Activated T-helper 2 cell treated with anti-CD3 and anti-CD28 coated beads, Interferon-gamma antibody, Interleukin-2, Interleukin-4, amounts not matched to agents 10 μg/mL and 5 μg/mL and 100 μg/mL, durations not matched to agents 14 hours and 24 hours and 36 hours (primary cell): ENCODE data around the gene NUP93. TPM values are rescaled to one million over a fixed set of nuclear protein-coding genes. Genes with fewer than 3 reads are reported as not detected.

Experiments used
- DNase-seq: peaks from one replicate; pipeline ENCODE4 v3.0.0; 2021; ENCODE audit warnings: low spot score
- H3K27ac Mint-ChIP-seq: one replicate; pipeline ENCODE4 v1.8.0; 2021; ENCODE audit warnings: mixed read lengths
- H3K27me3 Mint-ChIP-seq: one replicate; pipeline ENCODE4 v1.8.0; 2021; ENCODE audit warnings: low read depth, mixed read lengths
- H3K36me3 Mint-ChIP-seq: one replicate; pipeline ENCODE4 v1.8.0; 2021; ENCODE audit warnings: low read depth, mixed read lengths
- H3K4me1 Mint-ChIP-seq: one replicate; pipeline ENCODE4 v1.8.0; 2021; ENCODE audit warnings: low read depth, mixed read lengths
- H3K4me3 Mint-ChIP-seq: one replicate; pipeline ENCODE4 v1.8.0; 2021; ENCODE audit warnings: low read depth, mild to moderate bottlenecking, moderate library complexity, mixed read lengths
- H3K9me3 Mint-ChIP-seq: one replicate; pipeline ENCODE4 v1.8.0; 2021; ENCODE audit warnings: mixed read lengths
- intact Hi-C: fragments of 100-400 bp; cut with micrococcal nuclease; formaldehyde crosslinking; loops from one replicate; pipeline ENCODE4 v1.15.1; 2023
- total RNA-seq: library from RNA; stranded (reverse); gene quantifications from 2 replicates; pipeline ENCODE4 v1.2.3, GENCODE V29; 2022

NUP93 gene
- total RNA-seq, 1 donor from 2014 or later, result 149 TPM

DNA sequence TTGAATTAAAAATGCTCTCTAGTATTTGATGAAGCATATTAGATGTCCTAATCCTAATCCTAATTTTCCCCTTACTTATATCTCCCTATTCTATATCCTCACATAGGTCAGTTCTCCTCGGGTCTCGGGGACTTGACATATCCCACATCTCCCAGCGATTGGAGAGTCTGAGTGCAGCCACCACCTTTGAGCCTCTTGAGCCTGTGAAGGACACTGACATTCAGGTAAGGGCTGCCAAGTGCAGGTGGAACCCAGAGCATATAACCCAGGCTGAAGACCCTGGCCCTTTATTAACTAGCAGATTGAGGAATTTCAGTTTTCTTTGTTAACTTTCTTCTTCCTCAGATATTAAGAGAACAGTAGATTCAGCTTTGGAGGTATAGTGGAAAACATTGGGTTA is 28.5 kb downstream of the NUP93 start:
- H3K36me3 Mint-ChIP-seq, result peaks cover 70% of the 10 kb centered on the region
- DNase-seq, result no peak
- peaks cover 3% of the 10 kb centered on the region for H3K4me1 Mint-ChIP-seq
- H3K9me3 Mint-ChIP-seq, result peaks cover 15% of the 10 kb centered on the region
- no peak overlapping the region for H3K27ac Mint-ChIP-seq
- intact Hi-C loops, result no loop called here
- H3K27me3 Mint-ChIP-seq, result no peaks in the 10 kb centered on the region
- no peak overlapping the region for H3K4me3 Mint-ChIP-seq

DNA sequence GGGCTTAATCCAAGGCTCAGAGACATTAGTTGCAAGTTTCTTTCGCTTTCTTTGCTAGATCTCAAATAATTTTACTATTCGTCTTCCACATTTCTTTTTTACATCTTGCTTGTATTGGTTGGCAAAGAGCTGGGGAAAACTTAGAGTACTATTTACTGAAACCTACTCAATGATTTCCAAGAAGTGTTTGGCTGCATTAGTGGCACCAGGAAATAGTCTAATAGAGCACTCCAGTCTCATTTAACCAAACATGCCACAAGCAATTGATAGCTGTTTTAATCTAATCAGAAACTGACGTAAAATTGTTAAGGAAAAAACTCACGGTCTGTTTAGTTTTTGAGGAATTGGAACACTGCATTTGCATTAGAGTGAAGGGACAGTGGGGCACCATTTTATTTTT is 29.0 kb downstream of the NUP93 start:
- H3K27ac Mint-ChIP-seq, result no peak overlapping the region
- intact Hi-C loops, result no loop called here
- H3K36me3 Mint-ChIP-seq, result peaks cover 69% of the 10 kb centered on the region
- peaks cover 10% of the 10 kb centered on the region for H3K9me3 Mint-ChIP-seq
- H3K27me3 Mint-ChIP-seq, result no peaks in the 10 kb centered on the region
- H3K4me1 Mint-ChIP-seq, result peaks cover 8% of the 10 kb centered on the region
- no peak overlapping the region for H3K4me3 Mint-ChIP-seq
- DNase-seq, result no peak

GRCh38 chr16:56763291-56763916 is 33.5 kb downstream of the NUP93 start:
- Mint-ChIP-seq H3K36me3 (peaks cover 44% of the 10 kb centered on the region), H3K9me3 (no peaks in the 10 kb centered on the region), H3K4me3 (no peak overlapping the region), H3K27me3 (no peaks in the 10 kb centered on the region), H3K27ac (no peak overlapping the region), H3K4me1 (peaks cover 20% of the 10 kb centered on the region)
- intact Hi-C loops, result no loop called here
- no peak for DNase-seq

GRCh38 chr16:56764835-56765234 is 34.9 kb downstream of the NUP93 start:
- Mint-ChIP-seq H3K4me1 (peaks cover 20% of the 10 kb centered on the region), H3K4me3 (no peak overlapping the region), H3K9me3 (no peaks in the 10 kb centered on the region), H3K27me3 (no peaks in the 10 kb centered on the region), H3K36me3 (peaks cover 33% of the 10 kb centered on the region), H3K27ac (no peak overlapping the region)
- intact Hi-C loops, result no loop called here
- DNase-seq, result no peak

GRCh38 chr16:56765949-56766348 is 36.0 kb downstream of the NUP93 start:
- intact Hi-C loops, result no loop called here

DNA sequence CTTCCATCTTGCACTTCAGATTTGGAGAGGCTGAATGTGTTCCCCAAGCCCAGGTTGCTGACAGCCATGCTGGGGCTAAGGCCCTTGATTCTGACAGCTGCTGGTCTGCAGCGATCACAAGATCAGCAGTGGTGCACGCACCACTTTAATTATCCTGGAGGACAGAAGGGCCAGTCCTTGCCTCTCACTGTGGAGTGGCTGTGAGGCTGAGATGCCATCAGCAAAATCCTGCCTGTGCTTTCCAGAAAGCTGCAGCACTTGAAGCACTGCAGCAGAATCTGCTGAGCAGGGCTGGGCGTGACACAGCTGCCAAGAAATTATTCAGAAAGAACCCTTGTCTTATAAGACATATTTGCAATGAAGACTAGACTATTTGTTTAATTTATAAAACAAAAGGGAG is 37.1 kb downstream of the NUP93 start:
- peaks cover 34% of the 10 kb centered on the region for H3K4me1 Mint-ChIP-seq
- H3K27ac Mint-ChIP-seq, result no peak overlapping the region
- peaks cover 18% of the 10 kb centered on the region for H3K36me3 Mint-ChIP-seq
- H3K27me3 Mint-ChIP-seq, result no peaks in the 10 kb centered on the region
- H3K4me3 Mint-ChIP-seq, result no peak overlapping the region
- no peak for DNase-seq
- intact Hi-C loops, result no loop called here
- no peaks in the 10 kb centered on the region for H3K9me3 Mint-ChIP-seq

More at GRCh38 chr16:56765949-56766348, 36.0 kb downstream of the NUP93 start:
- no peak overlapping the region for H3K4me3 Mint-ChIP-seq
- H3K4me1 Mint-ChIP-seq, result peaks cover 24% of the 10 kb centered on the region
- H3K27me3 Mint-ChIP-seq, result no peaks in the 10 kb centered on the region
- H3K36me3 Mint-ChIP-seq, result peaks cover 22% of the 10 kb centered on the region
- H3K9me3 Mint-ChIP-seq, result no peaks in the 10 kb centered on the region
- no peak overlapping the region for H3K27ac Mint-ChIP-seq
- no peak for DNase-seq

- H3K9me3 Mint-ChIP-seq, result no peaks in the 10 kb centered on the region
- no peak for DNase-seq
- H3K4me1 Mint-ChIP-seq, result peaks cover 29% of the 10 kb centered on the region
- no peak overlapping the region for H3K27ac Mint-ChIP-seq
- H3K27me3 Mint-ChIP-seq, result no peaks in the 10 kb centered on the region
- H3K4me3 Mint-ChIP-seq, result no peak overlapping the region
- intact Hi-C loops, result loop anchor here (5.0 kb wide), 1 partner anchor 37 kb away; the partner anchor contains the start of gene NUP93
- peaks cover 9% of the 10 kb centered on the region for H3K36me3 Mint-ChIP-seq
These were observed 39.7 kb downstream of the NUP93 start for GRCh38 chr16:56769677-56770076.

DNA sequence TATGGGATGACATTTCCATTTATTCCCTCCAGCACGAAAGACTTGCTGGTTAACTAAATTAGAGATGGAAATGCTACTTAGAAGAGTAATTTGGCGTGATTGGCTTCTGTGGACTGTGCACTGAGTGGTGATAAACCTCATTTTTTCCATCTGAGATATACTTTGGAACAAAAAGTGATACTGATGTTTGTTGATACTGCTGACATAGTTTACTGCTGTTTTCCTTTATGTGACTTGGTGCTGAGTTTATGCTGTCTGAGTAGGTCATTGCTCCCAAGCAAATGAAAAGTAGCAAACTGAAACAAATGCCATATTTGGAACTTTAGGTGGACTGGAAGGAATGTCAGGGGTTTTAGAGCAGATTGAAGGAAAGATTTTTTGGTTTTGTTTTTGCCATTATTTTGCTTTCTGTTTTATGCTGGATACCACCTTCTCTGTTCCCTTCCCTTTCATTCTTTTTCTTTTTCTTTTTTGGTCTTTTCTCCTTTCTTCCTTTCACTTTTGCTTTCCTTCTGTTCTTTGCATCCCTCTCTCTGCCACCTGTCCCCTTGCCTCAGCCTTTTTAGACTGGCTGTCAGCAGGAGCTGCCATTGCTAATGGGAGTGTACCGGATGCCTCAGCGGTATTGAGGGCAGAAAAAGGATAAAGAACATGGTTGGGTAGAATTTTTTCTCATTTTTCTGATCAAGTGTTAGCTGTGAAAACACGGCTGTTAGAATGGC is 41.8 kb downstream of the NUP93 start:
- H3K4me3 Mint-ChIP-seq, result no peak overlapping the region
- H3K36me3 Mint-ChIP-seq, result peaks cover 9% of the 10 kb centered on the region
- H3K9me3 Mint-ChIP-seq, result no peaks in the 10 kb centered on the region
- no peaks in the 10 kb centered on the region for H3K27me3 Mint-ChIP-seq
- H3K27ac Mint-ChIP-seq, result peak overlapping the region; percentile 67
- no peak for DNase-seq
- H3K4me1 Mint-ChIP-seq, result peaks cover 24% of the 10 kb centered on the region
- intact Hi-C loops, result loop anchor here (5.0 kb wide), 1 partner anchor 39 kb away; the partner anchor contains the start of gene NUP93

- Mint-ChIP-seq H3K9me3 (no peaks in the 10 kb centered on the region), H3K4me3 (no peak overlapping the region), H3K27ac (no peak overlapping the region), H3K36me3 (peaks cover 12% of the 10 kb centered on the region), H3K27me3 (no peaks in the 10 kb centered on the region), H3K4me1 (peaks cover 31% of the 10 kb centered on the region)
- DNase-seq, result no peak
- intact Hi-C loops, result loop anchor here (5.0 kb wide), 1 partner anchor 41 kb away; the partner anchor contains the start of gene NUP93
These were observed 43.6 kb downstream of the NUP93 start for GRCh38 chr16:56773532-56773931.

GRCh38 chr16:56774016-56774680 is 44.2 kb downstream of the NUP93 start:
- H3K9me3 Mint-ChIP-seq, result no peaks in the 10 kb centered on the region
- H3K27me3 Mint-ChIP-seq, result no peaks in the 10 kb centered on the region
- no peak overlapping the region for H3K27ac Mint-ChIP-seq
- no peak for DNase-seq
- peaks cover 12% of the 10 kb centered on the region for H3K36me3 Mint-ChIP-seq
- intact Hi-C loops, result loop anchor here (5.0 kb wide), 1 partner anchor 42 kb away; the partner anchor contains the start of gene NUP93
- H3K4me1 Mint-ChIP-seq, result peaks cover 32% of the 10 kb centered on the region
- H3K4me3 Mint-ChIP-seq, result no peak overlapping the region

- DNase-seq, result no peak
- Mint-ChIP-seq H3K9me3 (no peaks in the 10 kb centered on the region), H3K27me3 (peaks cover 1% of the 10 kb centered on the region), H3K4me3 (no peak overlapping the region), H3K4me1 (peaks cover 36% of the 10 kb centered on the region), H3K27ac (no peak overlapping the region), H3K36me3 (peaks cover 12% of the 10 kb centered on the region)
- intact Hi-C loops, result no loop called here
These were observed 45.2 kb downstream of the NUP93 start for GRCh38 chr16:56775162-56775561.

DNA sequence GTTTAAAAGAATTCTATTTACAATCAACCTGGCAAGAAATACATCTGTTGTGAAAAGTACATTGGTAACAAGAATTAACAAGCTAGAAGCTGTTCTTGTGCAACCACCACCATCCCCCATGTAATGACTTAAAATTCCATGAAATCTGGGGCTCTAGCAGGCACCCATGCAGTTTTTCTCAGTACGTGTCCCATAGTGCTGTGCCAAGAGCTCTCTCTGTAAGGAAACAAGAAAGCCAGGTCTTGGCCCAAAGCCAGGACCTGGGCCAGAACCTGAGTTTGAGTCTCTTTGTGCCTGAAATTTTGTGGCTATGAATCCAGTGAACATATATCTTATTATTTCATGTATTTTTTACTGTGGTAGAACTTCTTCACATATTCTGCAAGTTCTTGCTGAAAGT is 46.6 kb downstream of the NUP93 start:
- Mint-ChIP-seq H3K36me3 (peaks cover 12% of the 10 kb centered on the region), H3K4me3 (no peak overlapping the region), H3K27me3 (peaks cover 1% of the 10 kb centered on the region), H3K4me1 (peaks cover 41% of the 10 kb centered on the region), H3K9me3 (no peaks in the 10 kb centered on the region), H3K27ac (no peak overlapping the region)
- no peak for DNase-seq
- intact Hi-C loops, result no loop called here

DNA sequence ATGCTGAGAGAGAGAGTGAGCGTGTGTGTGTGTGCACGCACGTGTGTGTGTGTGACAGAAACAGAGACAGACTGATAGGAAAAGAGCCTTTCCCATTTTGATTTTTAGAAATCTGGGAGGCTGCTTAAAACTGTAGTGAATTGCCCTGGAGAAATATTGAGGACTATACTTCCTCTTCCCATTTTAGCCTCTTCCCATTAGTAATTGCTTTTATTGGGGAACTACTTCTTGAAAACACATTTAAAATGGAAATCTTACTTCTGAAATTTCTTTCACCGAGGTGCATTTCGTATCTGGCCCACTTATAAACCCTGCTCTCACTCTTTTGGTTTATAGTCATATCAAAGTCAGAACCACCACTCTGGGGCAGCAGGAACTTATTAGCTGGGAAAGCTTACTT is 47.1 kb downstream of the NUP93 start:
- Mint-ChIP-seq H3K4me1 (peaks cover 41% of the 10 kb centered on the region), H3K36me3 (peaks cover 12% of the 10 kb centered on the region), H3K27me3 (peaks cover 1% of the 10 kb centered on the region), H3K27ac (no peak overlapping the region), H3K9me3 (no peaks in the 10 kb centered on the region), H3K4me3 (no peak overlapping the region)
- no peak for DNase-seq
- intact Hi-C loops, result no loop called here
